Hepatocyte (in vitro differentiated cells): ENCODE data around the gene ZNF521. TPM values are rescaled to one million over a fixed set of nuclear protein-coding genes. Genes with fewer than 3 reads are reported as not detected.

Source experiments
- DNase-seq: peaks from one replicate; pipeline ENCODE4 v3.0.0-alpha.2; 2016; ENCODE audit warnings: low spot score
- H2AFZ ChIP-seq: fragments of 200-600 bp; sonication (generic); 2 replicates; pipeline ENCODE4 v1.6.0; 2016; ENCODE audit warnings: antibody characterized with exemption, mild to moderate bottlenecking
- H3K27ac ChIP-seq: fragments of 200-600 bp; sonication (generic); 2 replicates; pipeline ENCODE4 v1.5.1; 2016; ENCODE audit warnings: mild to moderate bottlenecking
- H3K27me3 ChIP-seq: fragments of 200-600 bp; sonication (generic); 2 replicates; pipeline ENCODE4 v1.6.1; 2016
- H3K36me3 ChIP-seq: fragments of 200-600 bp; sonication (generic); replicated peaks from 2 replicates; pipeline ENCODE4 v1.5.1; 2016; ENCODE audit warnings: low read depth; ENCODE audit not compliant: insufficient read depth
- H3K4me1 ChIP-seq: fragments of 200-600 bp; sonication (generic); 2 replicates; pipeline ENCODE4 v1.5.1; 2016; ENCODE audit warnings: mild to moderate bottlenecking, moderate library complexity; ENCODE audit not compliant: insufficient read depth
- H3K4me2 ChIP-seq: fragments of 200-600 bp; sonication (generic); 2 replicates; pipeline ENCODE4 v1.6.0; 2016
- H3K4me3 ChIP-seq: fragments of 200-600 bp; sonication (generic); 2 replicates; pipeline ENCODE4 v1.5.1; 2016; ENCODE audit warnings: mild to moderate bottlenecking
- H3K79me2 ChIP-seq: fragments of 200-600 bp; sonication (generic); 2 replicates; pipeline ENCODE4 v1.6.0; 2017; ENCODE audit warnings: mild to moderate bottlenecking
- H3K9me2 ChIP-seq: fragments of 200-600 bp; sonication (generic); replicated peaks from 2 replicates; pipeline ENCODE4 v1.6.0; 2017; ENCODE audit warnings: mild to moderate bottlenecking; ENCODE audit not compliant: insufficient read depth
- H3K9me3 ChIP-seq: fragments of 200-600 bp; sonication (generic); 2 replicates; pipeline ENCODE4 v1.5.1; 2016; ENCODE audit warnings: low read depth, mild to moderate bottlenecking
- H4K20me1 ChIP-seq: fragments of 200-600 bp; sonication (generic); 2 replicates; pipeline ENCODE4 v1.6.0; 2016; ENCODE audit warnings: mild to moderate bottlenecking; ENCODE audit not compliant: insufficient read depth, poor library complexity, severe bottlenecking
- CTCF ChIP-seq: fragments of 200-600 bp; sonication (generic); IDR thresholded peaks from 2 replicates; pipeline ENCODE4 v1.5.1; 2016; ENCODE audit warnings: antibody characterized with exemption, mild to moderate bottlenecking; ENCODE audit not compliant: poor library complexity
- EZH2 ChIP-seq: fragments of 200-600 bp; sonication (generic); IDR thresholded peaks from 2 replicates; pipeline ENCODE4 v1.6.1; 2016; ENCODE audit warnings: antibody characterized with exemption, mild to moderate bottlenecking, borderline replicate concordance
- EZH2phosphoT487 ChIP-seq: fragments of 200-600 bp; sonication (generic); IDR thresholded peaks from one replicate; pipeline ENCODE4 v1.6.1; 2018; ENCODE audit warnings: antibody characterized with exemption, mild to moderate bottlenecking, low read depth, moderate library complexity; ENCODE audit not compliant: unreplicated experiment, severe bottlenecking
- WGBS: methylation state at CpG from one replicate; pipeline ENCODE4 v1.1.6; 2016; ENCODE audit warnings: low lambda C conversion rate; ENCODE audit errors: missing lambda C conversion rate; 5-methylcytosine and 5-hydroxymethylcytosine counted together
- polyA plus RNA-seq: library from polyadenylated mRNA; unstranded; fragments of >200 nt; fragmentation: Nextera tagmentation; extraction: Ambion mirVana; gene quantifications from 2 replicates; pipeline ENCODE4 v1.2.1, GENCODE V29; 2016
- total RNA-seq: library from RNA; depleted of rRNA; stranded (reverse); fragments of >200 nt; gene quantifications from 2 replicates; pipeline ENCODE4 v1.2.3, GENCODE V29; 2014

ZNF521 gene
- total and polyA plus RNA-seq, 2 experiments from 2014 or later = 9.0 to 16.3 TPM

DNA sequence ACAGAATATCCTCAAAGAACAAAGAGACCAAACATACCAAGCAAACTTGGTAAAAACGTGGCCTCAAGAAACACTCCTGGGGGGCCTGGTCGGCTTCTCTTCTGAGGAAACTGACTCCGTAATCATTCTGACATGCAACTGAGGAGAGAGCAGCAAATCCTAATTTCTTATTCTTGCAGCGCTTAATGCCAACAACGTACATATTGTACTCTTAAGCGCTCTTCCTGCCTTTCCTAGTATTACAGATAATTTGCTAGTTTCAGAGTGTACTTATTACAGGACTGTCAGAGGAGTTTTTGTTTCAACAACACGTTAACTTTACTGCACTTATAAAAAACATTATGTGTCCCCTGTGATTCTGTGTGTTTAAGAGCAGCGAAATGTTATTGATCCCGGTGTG is 64.9 kb downstream of the ZNF521 start:
- whole genome bisulfite sequencing = 63% methylated on average over 9 of the region's 9 CpGs
- H3K9me2 ChIP-seq = no peaks in the 10 kb centered on the region
- no peaks in the 10 kb centered on the region for H3K36me3 ChIP-seq
- no peak overlapping the region for H3K27ac ChIP-seq
- no peak overlapping the region for H2AFZ ChIP-seq
- peaks cover 24% of the 10 kb centered on the region for H3K4me1 ChIP-seq
- no peaks in the 10 kb centered on the region for H3K79me2 ChIP-seq
- no peaks in the 10 kb centered on the region for H3K27me3 ChIP-seq
- no peak overlapping the region for H3K4me3 ChIP-seq
- no peak for DNase-seq
- H3K4me2 ChIP-seq = peak overlapping the region; percentile 14
- no peaks in the 10 kb centered on the region for H4K20me1 ChIP-seq
- H3K9me3 ChIP-seq = no peaks in the 10 kb centered on the region
- TF ChIP-seq EZH2 = no peak
- TF ChIP-seq CTCF = no peak
- no peak for TF ChIP-seq EZH2phosphoT487

DNA sequence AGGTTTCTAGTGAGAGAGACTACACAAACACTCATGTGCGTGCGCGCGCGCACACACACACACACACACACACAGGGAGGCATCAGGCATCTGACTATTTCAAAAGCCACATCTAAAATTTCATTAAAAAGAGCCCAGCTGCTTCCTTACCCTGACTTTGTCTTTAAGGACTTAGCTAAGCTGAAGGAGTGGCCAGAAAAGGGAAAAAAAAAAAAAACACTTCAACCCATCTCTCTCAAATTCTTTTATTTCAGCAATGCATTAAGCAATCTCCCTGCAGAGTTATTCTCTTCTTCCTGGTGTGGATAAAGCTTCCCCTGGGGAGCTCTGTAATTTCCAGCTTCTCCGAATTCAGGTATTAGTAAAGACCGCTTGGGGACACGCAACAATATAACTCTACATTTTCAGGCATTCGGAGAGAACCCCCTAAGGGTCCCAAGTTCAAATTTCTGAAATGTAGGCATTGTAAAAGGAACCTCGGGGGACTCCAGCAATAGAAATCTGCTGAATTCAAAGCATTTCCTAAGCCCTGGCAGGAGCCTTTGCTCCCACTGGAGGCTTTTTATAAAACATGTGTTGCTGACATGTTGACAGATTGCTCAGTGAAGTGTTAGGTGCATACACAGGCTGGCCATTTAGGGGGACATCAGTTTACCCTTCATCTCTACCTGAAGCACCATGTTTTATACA is 67.0 kb downstream of the ZNF521 start:
- no peaks in the 10 kb centered on the region for H3K79me2 ChIP-seq
- no peak overlapping the region for H3K4me3 ChIP-seq
- H3K36me3 ChIP-seq = no peaks in the 10 kb centered on the region
- TF ChIP-seq CTCF (no peak), EZH2phosphoT487 (no peak), EZH2 (no peak)
- no peak for DNase-seq
- H3K4me2 ChIP-seq = peak overlapping the region; percentile 18
- H3K9me3 ChIP-seq = no peaks in the 10 kb centered on the region
- H3K27ac ChIP-seq = no peak overlapping the region
- H2AFZ ChIP-seq = no peak overlapping the region
- no peaks in the 10 kb centered on the region for H3K27me3 ChIP-seq
- WGBS = 63% methylated on average over 10 of the region's 10 CpGs
- no peaks in the 10 kb centered on the region for H4K20me1 ChIP-seq
- no peaks in the 10 kb centered on the region for H3K9me2 ChIP-seq
- H3K4me1 ChIP-seq = peaks cover 24% of the 10 kb centered on the region

DNA sequence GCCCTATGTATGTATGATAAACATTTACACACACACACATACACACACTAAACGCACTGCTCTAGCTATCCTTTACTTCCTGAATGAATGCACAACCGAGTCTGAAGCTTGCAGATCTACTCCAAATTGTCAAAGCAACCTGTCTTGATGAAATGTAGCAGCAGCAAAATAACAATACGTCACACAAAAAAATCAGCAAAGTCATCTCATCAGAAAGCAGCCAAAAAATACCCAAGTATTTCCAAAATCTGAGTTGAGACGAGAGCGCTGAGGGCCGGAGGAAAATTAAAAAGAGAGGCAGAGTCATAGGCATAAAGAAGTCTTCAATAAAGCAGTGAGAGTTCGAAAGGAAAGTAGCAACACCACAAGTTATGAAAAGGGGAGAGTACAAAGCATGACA is 67.7 kb downstream of the ZNF521 start:
- WGBS = 84% methylated on average over 7 of the region's 7 CpGs
- peaks cover 18% of the 10 kb centered on the region for H3K4me1 ChIP-seq
- no peaks in the 10 kb centered on the region for H4K20me1 ChIP-seq
- H3K9me2 ChIP-seq = no peaks in the 10 kb centered on the region
- no peak for TF ChIP-seq EZH2phosphoT487
- no peak for TF ChIP-seq EZH2
- no peak for TF ChIP-seq CTCF
- no peak for DNase-seq
- H3K27ac ChIP-seq = no peak overlapping the region
- no peaks in the 10 kb centered on the region for H3K27me3 ChIP-seq
- peak overlapping the region; percentile 18 for H3K4me2 ChIP-seq
- H3K79me2 ChIP-seq = no peaks in the 10 kb centered on the region
- no peaks in the 10 kb centered on the region for H3K36me3 ChIP-seq
- no peaks in the 10 kb centered on the region for H3K9me3 ChIP-seq
- no peak overlapping the region for H3K4me3 ChIP-seq
- no peak overlapping the region for H2AFZ ChIP-seq
